Nucleus accumbens (tissue), 56 donors: ENCODE results near the gene MVP.
A peak's percentile ranks its signal among the peaks of the same experiment; 100 is the strongest.
"Not testable (repeated sequence)": the region's sequence is repeated elsewhere in the genome, so short reads cannot be mapped to it uniquely, and the experiment has no call there.

Experiments used
- DNase-seq, 56 donors: peaks; one replicate each; lab custom pipeline; 2025; lab: John Stamatoyannopoulos, UW

Gene MVP

GRCh38 chr16:29820271-29820701 is at the start of gene MVP:
Gene MVP, plus strand, starts transcription at chr16:29820462. Its CDS starts 10,088 bp downstream, at chr16:29830550.
- DNase-seq, result peak in 33 of 56 donors; percentile 7 to 70 (median 30)

GRCh38 chr16:29772330-29772729 is 47.9 kb upstream of the MVP start:
- DNase-seq, result not testable (repeated sequence)

GRCh38 chr16:29774730-29775129 is 45.5 kb upstream of the MVP start:
- DNase-seq, result no peak

- no peak for DNase-seq
Observed at GRCh38 chr16:29775742-29776408, 44.4 kb upstream of the MVP start.

- DNase-seq, result no peak
Observed at GRCh38 chr16:29777576-29778350, 42.5 kb upstream of the MVP start, which contains the start of gene ZG16. Gene ZG16, plus strand, starts transcription at chr16:29778256. Its CDS starts 1,011 bp downstream, at chr16:29779267.

GRCh38 chr16:29779474-29779873 is 40.8 kb upstream of the MVP start:
- no peak for DNase-seq

- DNase-seq, result not testable (repeated sequence)
Observed at GRCh38 chr16:29783094-29783953, 36.9 kb upstream of the MVP start.

GRCh38 chr16:29784157-29784556 is 36.1 kb upstream of the MVP start:
- DNase-seq, result peak in 1 of 56 donors; percentile 2

- DNase-seq, result peak in 46 of 56 donors; percentile 0 to 69 (median 26)
Observed at GRCh38 chr16:29784901-29785500, 35.3 kb upstream of the MVP start.

GRCh38 chr16:29787155-29787554 is 33.1 kb upstream of the MVP start:
- not testable (repeated sequence) for DNase-seq

- peak in 1 of 56 donors; percentile 22 for DNase-seq
Observed at GRCh38 chr16:29789775-29790182, 30.5 kb upstream of the MVP start.

- peak; percentile 72 to 100 (median 98) for DNase-seq
Observed at GRCh38 chr16:29790183-29790948, 29.9 kb upstream of the MVP start, which contains the start of gene KIF22. Gene KIF22, plus strand, starts transcription at chr16:29790751. Its CDS starts 9 bp downstream, at chr16:29790760.

- peak in 6 of 56 donors; percentile 8 to 48 (median 24) for DNase-seq
Observed at GRCh38 chr16:29790949-29791844, 29.1 kb upstream of the MVP start.

GRCh38 chr16:29791845-29792807 is 28.1 kb upstream of the MVP start:
- no peak for DNase-seq

- not testable (repeated sequence) for DNase-seq
Observed at GRCh38 chr16:29793153-29793552, 27.1 kb upstream of the MVP start.

- DNase-seq, result no peak
Observed at GRCh38 chr16:29794231-29794710, 26.0 kb upstream of the MVP start.

- no peak for DNase-seq
Observed at GRCh38 chr16:29802416-29802935, 17.8 kb upstream of the MVP start.
